PC-3 (cell line): ENCODE data around the gene AWAT2. TPM values are rescaled to one million over a fixed set of nuclear protein-coding genes. Genes with fewer than 3 reads are reported as not detected.

ENCODE experiments used
- ATAC-seq: fragments of 200-7000 bp; cut with Tn5 transposase; 2 replicates; pipeline ENCODE4 v1.9.1; 2020; ENCODE audit warnings: mild to moderate bottlenecking, moderate library complexity
- BruUV-seq: library from RNA; stranded (reverse); fragments of 400-500 nt; replicated peaks from 2 replicates; lab custom pipeline; 2021; lab: Mats Ljungman, UMichigan
- CTCF ChIA-PET: fragments of 300-600 bp; sonication (Branson Sonifier 250); formaldehyde crosslinking; loops from one replicate; lab custom pipeline; 2022; ENCODE audit warnings: antibody characterized with exemption; lab: Charles Lee
- POLR2A ChIA-PET: fragments of 300-600 bp; sonication (Branson Sonifier 250); formaldehyde crosslinking; loops from one replicate; lab custom pipeline; 2022; ENCODE audit warnings: antibody characterized with exemption; ENCODE audit not compliant: unreplicated experiment; lab: Charles Lee
- DNase-seq: peaks from one replicate; pipeline ENCODE4 v3.0.0-alpha.2; 2015
- H2AFZ ChIP-seq: fragments of 300-600 bp; sonication (generic); 2 replicates; pipeline ENCODE4 v1.6.0; 2016; ENCODE audit warnings: antibody characterized with exemption, low read length
- H3F3A ChIP-seq: fragments of 300-600 bp; sonication (generic); one replicate; pipeline ENCODE4 v1.6.0; 2017; ENCODE audit warnings: antibody characterized with exemption, low read length, control low read depth, mild to moderate bottlenecking; ENCODE audit not compliant: unreplicated experiment
- H3K27ac ChIP-seq: fragments of 300-600 bp; sonication (generic); 2 replicates; pipeline ENCODE4 v1.5.1; 2016; ENCODE audit warnings: mild to moderate bottlenecking, low read length
- H3K27me3 ChIP-seq: fragments of 300-600 bp; sonication (generic); 2 replicates; pipeline ENCODE4 v1.6.1; 2016; ENCODE audit warnings: low read length, mixed read lengths
- H3K36me3 ChIP-seq: fragments of 300-600 bp; sonication (generic); 2 replicates; pipeline ENCODE4 v1.6.1; 2016; ENCODE audit warnings: low read depth, mixed run types, low read length, mixed read lengths
- H3K4me1 ChIP-seq: fragments of 300-600 bp; sonication (generic); 2 replicates; pipeline ENCODE4 v1.5.1; 2016; ENCODE audit warnings: low read length; ENCODE audit not compliant: insufficient read depth
- H3K4me2 ChIP-seq: fragments of 300-600 bp; sonication (generic); 2 replicates; pipeline ENCODE4 v1.6.0; 2016; ENCODE audit warnings: low read length
- H3K4me3 ChIP-seq: fragments of 300-600 bp; sonication (generic); 2 replicates; pipeline ENCODE4 v1.5.1; 2016; ENCODE audit warnings: mild to moderate bottlenecking, low read length, mixed read lengths
- H3K79me2 ChIP-seq: fragments of 300-600 bp; sonication (generic); 2 replicates; pipeline ENCODE4 v1.6.1; 2017; ENCODE audit warnings: low read length, mixed read lengths
- H3K9ac ChIP-seq: fragments of 300-600 bp; sonication (generic); 2 replicates; pipeline ENCODE4 v1.6.0; 2016; ENCODE audit warnings: mild to moderate bottlenecking, low read length
- H3K9me2 ChIP-seq: fragments of 300-600 bp; sonication (generic); replicated peaks from 2 replicates; pipeline ENCODE4 v1.6.1; 2016; ENCODE audit warnings: mixed run types, low read length, mixed read lengths
- H3K9me3 ChIP-seq: fragments of 300-600 bp; sonication (generic); 2 replicates; pipeline ENCODE4 v1.6.1; 2016; ENCODE audit warnings: low read length, mixed read lengths
- H4K20me1 ChIP-seq: fragments of 300-600 bp; sonication (generic); 2 replicates; pipeline ENCODE4 v1.6.1; 2016; ENCODE audit warnings: low read length, mixed read lengths
- CTCF ChIP-seq: fragments of 300-600 bp; sonication (generic); conservative IDR thresholded peaks from 2 replicates; pipeline ENCODE4 v1.5.1; 2017; ENCODE audit warnings: antibody characterized with exemption, low read depth, mild to moderate bottlenecking, low read length
- EZH2 ChIP-seq: fragments of 300-600 bp; sonication (generic); IDR thresholded peaks from one replicate; pipeline ENCODE4 v1.6.1; 2017; ENCODE audit warnings: antibody characterized with exemption, mild to moderate bottlenecking, low read length; ENCODE audit not compliant: unreplicated experiment
- EZH2phosphoT487 ChIP-seq: fragments of 300-600 bp; sonication (generic); IDR thresholded peaks from 2 replicates; pipeline ENCODE4 v1.6.1; 2018; ENCODE audit warnings: mild to moderate bottlenecking, antibody characterized with exemption, low read length, borderline replicate concordance
- intact Hi-C: fragments of 100-400 bp; cut with micrococcal nuclease; formaldehyde crosslinking; loops from 2 replicates; pipeline ENCODE4 v1.9.0; 2023
- total RNA-seq: library from RNA; depleted of rRNA; stranded (reverse); fragments of >200 nt; gene quantifications from 2 replicates; pipeline ENCODE4 v1.2.3, GENCODE V29; 2014

The AWAT2 gene
- total RNA-seq, 1 experiment from 2014 or later: not detected

- no peak overlapping the region for H3K27ac ChIP-seq
- H2AFZ ChIP-seq: no peak overlapping the region
- no peaks in the 10 kb centered on the region for H3K27me3 ChIP-seq
- DNase-seq (no peak), ATAC-seq (no peak)
- no peaks in the 10 kb centered on the region for H3K79me2 ChIP-seq
- H3K9me3 ChIP-seq: no peaks in the 10 kb centered on the region
- no peak overlapping the region for H3K4me3 ChIP-seq
- no peaks in the 10 kb centered on the region for H3K36me3 ChIP-seq
- H4K20me1 ChIP-seq: no peaks in the 10 kb centered on the region
- no peak overlapping the region for H3K4me2 ChIP-seq
- ChIA-PET CTCF (no interaction called here), POLR2A (no interaction called here)
- H3K9me2 ChIP-seq: no peaks in the 10 kb centered on the region
- no peaks in the 10 kb centered on the region for H3F3A ChIP-seq
- TF ChIP-seq EZH2phosphoT487: no peak
- no peak for TF ChIP-seq CTCF
- TF ChIP-seq EZH2: no peak
- no TSS peak for BruUV-seq
- intact Hi-C loops: no loop called here
- H3K9ac ChIP-seq: no peak overlapping the region
- peaks cover 16% of the 10 kb centered on the region for H3K4me1 ChIP-seq
These were observed 29.6 kb upstream of the AWAT2 start for GRCh38 chrX:70079297-70079696.

DNA sequence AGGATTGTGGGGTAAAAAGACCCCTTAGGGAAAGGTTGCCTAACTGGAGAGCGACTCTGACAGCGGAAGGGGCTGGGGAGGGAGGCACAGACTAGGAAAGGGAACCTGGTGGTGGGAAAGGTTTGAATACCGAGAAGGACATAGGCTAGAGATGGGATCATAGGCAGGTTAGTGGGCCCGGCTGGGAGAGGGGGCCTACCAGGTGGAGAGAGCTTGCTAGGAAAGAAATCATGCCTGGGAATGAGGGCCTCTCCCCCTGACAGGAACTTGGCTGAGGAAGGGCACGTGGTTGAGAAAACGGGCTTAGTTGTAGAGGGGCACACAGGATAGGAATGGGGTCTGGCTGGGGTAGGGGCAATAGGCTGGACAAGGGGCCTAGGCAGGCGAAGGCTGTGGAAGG is 16.9 kb upstream of the AWAT2 start:
- Histone ChIP-seq H3K4me3 (no peak overlapping the region), H3K27ac (no peak overlapping the region), H2AFZ (no peak overlapping the region), H3K27me3 (no peaks in the 10 kb centered on the region), H3K9ac (no peak overlapping the region), H3K4me2 (no peak overlapping the region), H3K9me3 (no peaks in the 10 kb centered on the region), H3F3A (no peaks in the 10 kb centered on the region), H4K20me1 (no peaks in the 10 kb centered on the region), H3K4me1 (no peaks in the 10 kb centered on the region), H3K79me2 (no peaks in the 10 kb centered on the region), H3K36me3 (no peaks in the 10 kb centered on the region), H3K9me2 (no peaks in the 10 kb centered on the region)
- CTCF ChIA-PET: no interaction called here
- no TSS peak for BruUV-seq
- POLR2A ChIA-PET: no interaction called here
- ATAC-seq (no peak), DNase-seq (no peak)
- intact Hi-C loops: no loop called here
- TF ChIP-seq CTCF (no peak), EZH2phosphoT487 (no peak), EZH2 (no peak)

DNA sequence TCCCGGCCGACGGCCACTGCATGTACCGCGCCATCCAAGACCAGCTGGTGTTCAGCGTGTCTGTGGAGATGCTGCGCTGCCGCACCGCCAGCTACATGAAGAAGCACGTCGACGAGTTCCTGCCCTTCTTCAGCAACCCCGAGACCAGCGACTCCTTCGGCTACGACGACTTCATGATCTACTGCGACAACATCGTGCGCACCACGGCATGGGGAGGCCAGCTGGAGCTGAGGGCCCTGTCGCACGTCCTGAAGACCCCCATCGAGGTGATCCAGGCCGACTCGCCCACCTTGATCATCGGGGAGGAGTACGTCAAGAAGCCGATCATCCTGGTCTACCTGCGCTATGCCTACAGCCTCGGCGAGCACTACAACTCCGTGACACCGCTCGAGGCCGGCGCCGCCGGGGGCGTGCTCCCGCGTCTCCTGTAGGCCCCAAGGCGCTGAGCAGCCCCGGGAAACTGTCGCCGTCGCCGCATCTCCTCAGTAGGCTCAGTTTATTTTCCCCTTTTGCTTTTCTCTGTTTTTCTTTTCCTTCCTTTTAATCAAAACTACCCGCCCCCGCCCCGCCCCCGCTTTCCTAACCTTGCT is 13.3 kb upstream of the AWAT2 start:
- POLR2A ChIA-PET: no interaction called here
- Histone ChIP-seq H2AFZ (no peak overlapping the region), H3K9ac (no peak overlapping the region), H3K4me2 (no peak overlapping the region), H4K20me1 (no peaks in the 10 kb centered on the region), H3F3A (no peaks in the 10 kb centered on the region), H3K9me2 (no peaks in the 10 kb centered on the region), H3K79me2 (no peaks in the 10 kb centered on the region), H3K4me1 (no peaks in the 10 kb centered on the region), H3K9me3 (no peaks in the 10 kb centered on the region), H3K4me3 (no peak overlapping the region), H3K27me3 (no peaks in the 10 kb centered on the region), H3K36me3 (no peaks in the 10 kb centered on the region), H3K27ac (no peak overlapping the region)
- no TSS peak for BruUV-seq
- intact Hi-C loops: no loop called here
- no peak for DNase-seq
- CTCF ChIA-PET: no interaction called here
- TF ChIP-seq EZH2: no peak
- TF ChIP-seq EZH2phosphoT487: no peak
- no peak for TF ChIP-seq CTCF
- ATAC-seq: no peak
